DOHH2 (cell line): Measurements from ENCODE around the gene GOLGA6C.
"Not testable (repeated sequence)": the region's sequence is repeated elsewhere in the genome, so short reads cannot be mapped to it uniquely, and the experiment has no call there.

Experiments
- H3F3A ChIP-seq: fragments of 200-600 bp; sonication (generic), shearing (Covaris generic); 2 replicates; pipeline ENCODE4 v1.6.0; 2016; ENCODE audit warnings: antibody characterized with exemption, mild to moderate bottlenecking; ENCODE audit not compliant: control insufficient read depth, insufficient read depth
- H3K27ac ChIP-seq: fragments of 200-600 bp; sonication (generic); 2 replicates; pipeline ENCODE4 v1.5.1; 2014; ENCODE audit warnings: low read depth, mild to moderate bottlenecking, low read length, moderate library complexity
- H3K27me3 ChIP-seq: fragments of 200-600 bp; sonication (generic); 2 replicates; pipeline ENCODE4 v1.6.1; 2014; ENCODE audit warnings: mild to moderate bottlenecking, low read length, mixed read lengths; ENCODE audit not compliant: control insufficient read depth
- H3K36me3 ChIP-seq: fragments of 200-600 bp; sonication (generic); 2 replicates; pipeline ENCODE4 v1.6.1; 2014; ENCODE audit warnings: mild to moderate bottlenecking, low read length, moderate library complexity, mixed read lengths; ENCODE audit not compliant: control insufficient read depth
- H3K4me1 ChIP-seq: fragments of 200-600 bp; sonication (generic); 2 replicates; pipeline ENCODE4 v1.6.1; 2014; ENCODE audit warnings: mild to moderate bottlenecking, low read length, mixed read lengths; ENCODE audit not compliant: control insufficient read depth
- H3K4me2 ChIP-seq: fragments of 200-600 bp; sonication (generic); 2 replicates; pipeline ENCODE4 v1.6.0; 2014; ENCODE audit warnings: mild to moderate bottlenecking, low read length, moderate library complexity
- H3K4me3 ChIP-seq: fragments of 200-600 bp; sonication (generic); 2 replicates; pipeline ENCODE4 v1.5.1; 2014; ENCODE audit warnings: mild to moderate bottlenecking, low read length, mixed read lengths
- H3K79me2 ChIP-seq: fragments of 200-600 bp; sonication (generic); 2 replicates; pipeline ENCODE4 v1.6.1; 2014; ENCODE audit warnings: mild to moderate bottlenecking, low read length, mixed read lengths; ENCODE audit not compliant: control insufficient read depth
- H3K9me2 ChIP-seq: fragments of 200-600 bp; sonication (generic); replicated peaks from 2 replicates; pipeline ENCODE4 v1.6.1; 2014; ENCODE audit warnings: mild to moderate bottlenecking, low read length, mixed read lengths; ENCODE audit not compliant: control insufficient read depth
- H3K9me3 ChIP-seq: fragments of 200-600 bp; sonication (generic); 2 replicates; pipeline ENCODE4 v1.6.1; 2014; ENCODE audit warnings: antibody characterized with exemption, low read length, mixed read lengths; ENCODE audit not compliant: control insufficient read depth, insufficient read depth
- H4K20me1 ChIP-seq: fragments of 200-600 bp; sonication (generic); 2 replicates; pipeline ENCODE4 v1.6.0; 2014; ENCODE audit warnings: low read depth, mild to moderate bottlenecking, antibody characterized with exemption, low read length, moderate library complexity; ENCODE audit not compliant: control insufficient read depth, insufficient read depth
- CTCF ChIP-seq: fragments of 200-600 bp; sonication (generic); IDR thresholded peaks from one replicate; pipeline ENCODE4 v1.5.1; 2014; ENCODE audit warnings: antibody characterized with exemption, mild to moderate bottlenecking, low read depth, low read length; ENCODE audit not compliant: poor library complexity, severe bottlenecking

The GOLGA6C gene

GRCh38 chr15:75274509-75275107 lies 16.5 kb downstream of the GOLGA6C start:
- H3K4me1 ChIP-seq, H3F3A ChIP-seq, H3K9me3 ChIP-seq, H3K27ac ChIP-seq, H3K4me2 ChIP-seq, H3K4me3 ChIP-seq, H3K79me2 ChIP-seq, H4K20me1 ChIP-seq, H3K27me3 ChIP-seq, H3K9me2 ChIP-seq, H3K36me3 ChIP-seq: not testable (repeated sequence)
- peak; percentile 47 for TF ChIP-seq CTCF

- H3K4me1 ChIP-seq, H3K27ac ChIP-seq, H4K20me1 ChIP-seq, H3K4me2 ChIP-seq, H3K27me3 ChIP-seq, H3K79me2 ChIP-seq, H3K9me3 ChIP-seq, H3K4me3 ChIP-seq, H3K36me3 ChIP-seq, H3K9me2 ChIP-seq, H3F3A ChIP-seq: not testable (repeated sequence)
These were observed 17.5 kb downstream of the GOLGA6C start for GRCh38 chr15:75275617-75276016.

GRCh38 chr15:75278497-75278896 lies 20.4 kb downstream of the GOLGA6C start:
- H3K4me2 ChIP-seq, H4K20me1 ChIP-seq, H3K9me2 ChIP-seq, H3K36me3 ChIP-seq, H3K27ac ChIP-seq, H3K4me3 ChIP-seq, H3K4me1 ChIP-seq, H3K9me3 ChIP-seq, H3F3A ChIP-seq, H3K79me2 ChIP-seq, H3K27me3 ChIP-seq: not testable (repeated sequence)

- H3K27ac ChIP-seq, H3K4me2 ChIP-seq, H3K4me1 ChIP-seq, H3K79me2 ChIP-seq, H3K9me3 ChIP-seq, H3F3A ChIP-seq, H3K36me3 ChIP-seq, H3K4me3 ChIP-seq, H4K20me1 ChIP-seq, H3K27me3 ChIP-seq, H3K9me2 ChIP-seq: not testable (repeated sequence)
These were observed 24.4 kb downstream of the GOLGA6C start, which contains the start of gene GOLGA6D for GRCh38 chr15:75282572-75282971. Gene GOLGA6D, plus strand, starts transcription at chr15:75282835. Its CDS starts 41 bp downstream, at chr15:75282876.

- not testable (repeated sequence) for H3K9me3 ChIP-seq, H3K79me2 ChIP-seq, H3K27me3 ChIP-seq, H3K4me2 ChIP-seq, H3K9me2 ChIP-seq, H3K36me3 ChIP-seq, H3K27ac ChIP-seq, H3F3A ChIP-seq, H3K4me3 ChIP-seq, H4K20me1 ChIP-seq, H3K4me1 ChIP-seq
These were observed 26.0 kb downstream of the GOLGA6C start for GRCh38 chr15:75284152-75284551.

GRCh38 chr15:75293660-75294059 lies 35.5 kb downstream of the GOLGA6C start:
- not testable (repeated sequence) for H3K79me2 ChIP-seq, H3F3A ChIP-seq, H3K9me3 ChIP-seq

More at GRCh38 chr15:75293660-75294059, 35.5 kb downstream of the GOLGA6C start:
- H4K20me1 ChIP-seq, H3K36me3 ChIP-seq, H3K4me3 ChIP-seq, H3K27me3 ChIP-seq, H3K4me2 ChIP-seq, H3K27ac ChIP-seq, H3K4me1 ChIP-seq, H3K9me2 ChIP-seq: not testable (repeated sequence)
